B cell (primary cell): ENCODE measurements around the gene WASF1. TPM values are rescaled to one million over a fixed set of nuclear protein-coding genes. Genes with fewer than 3 reads are reported as not detected.

Experiments
- ATAC-seq: fragments of 200-7000 bp; cut with Tn5 transposase; one replicate; pipeline ENCODE4 v1.10.0; 2021; ENCODE audit warnings: low read depth, mild to moderate bottlenecking, moderate number of reproducible peaks, moderate library complexity
- CTCF ChIA-PET: fragments of 350-600 bp; sonication (Branson Sonifier 250); formaldehyde crosslinking; loops from one replicate; lab custom pipeline; 2021; ENCODE audit warnings: antibody characterized with exemption, inconsistent platforms; lab: Charles Lee
- POLR2A ChIA-PET: fragments of 350-600 bp; sonication (Branson Sonifier 250); formaldehyde crosslinking; loops from one replicate; lab custom pipeline; 2021; ENCODE audit warnings: antibody characterized with exemption; lab: Charles Lee
- DNase-seq: peaks from one replicate; pipeline ENCODE4 v3.0.0; 2013
- H2AFZ ChIP-seq: 2 replicates; pipeline ENCODE4 v1.6.1; 2012; ENCODE audit warnings: mild to moderate bottlenecking, low read depth, low read length; ENCODE audit not compliant: insufficient read depth, poor library complexity, severe bottlenecking
- H3K27ac ChIP-seq, 2 donors: 1 replicate in 1 of 2; 2 replicates in 1 of 2; pipeline ENCODE4 v1.5.1; 2012 to 2013; ENCODE audit warnings: low read length in 2 of 2, mild to moderate bottlenecking in 2 of 2, moderate library complexity in 1 of 2
- H3K27me3 ChIP-seq, 4 experiments: fragments of 200-600 bp in 1 of 4; sonication (generic) in 1 of 4; replicated peaks in 1 of 4; 1 replicate in 2 of 4; 2 replicates in 2 of 4; pipeline versions ENCODE4 v1.6.1 to v1.7.0; 2013 to 2016; ENCODE audit warnings: low read length in 3 of 4, mild to moderate bottlenecking in 2 of 4, mixed read lengths in 1 of 4, moderate library complexity in 1 of 4; ENCODE audit not compliant: insufficient read depth in 4 of 4, control insufficient read depth in 3 of 4; ENCODE audit errors: control extremely low read depth in 1 of 4
- H3K36me3 ChIP-seq, 2 experiments: replicated peaks in 1 of 2; 1 replicate in 1 of 2; 2 replicates in 1 of 2; pipeline versions ENCODE4 v1.6.1 to v1.7.1; 2013; ENCODE audit warnings: low read length in 1 of 2; ENCODE audit not compliant: insufficient read depth in 2 of 2, control insufficient read depth in 1 of 2; ENCODE audit errors: control extremely low read depth in 1 of 2, extremely low read depth in 1 of 2
- H3K4me1 ChIP-seq, 2 donors: fragments of 200-600 bp in 1 of 2; sonication (generic) in 1 of 2; 1 replicate in 1 of 2; 2 replicates in 1 of 2; pipeline versions ENCODE4 v1.5.1 to v1.6.1; 2013 to 2017; ENCODE audit warnings: low read length in 2 of 2; ENCODE audit not compliant: control insufficient read depth in 2 of 2, insufficient read depth in 2 of 2
- H3K4me2 ChIP-seq: replicated peaks from 2 replicates; pipeline ENCODE3; 2012; ENCODE audit warnings: mild to moderate bottlenecking, low read depth, low read length; ENCODE audit not compliant: poor library complexity, severe bottlenecking
- H3K4me3 ChIP-seq, 5 experiments: fragments of 200-600 bp in 1 of 5; sonication (generic) in 1 of 5; 1 replicate in 3 of 5; 2 replicates in 2 of 5; pipeline versions ENCODE4 v1.5.1 to v1.7.0; 2011 to 2016; ENCODE audit warnings: low read length in 4 of 5, mild to moderate bottlenecking in 4 of 5, low read depth in 2 of 5, control low read depth in 1 of 5, moderate library complexity in 1 of 5; ENCODE audit not compliant: insufficient read depth in 1 of 5; ENCODE audit errors: control extremely low read depth in 1 of 5, extremely low read depth in 1 of 5
- H3K79me2 ChIP-seq: fragments of 200-600 bp; sonication (generic); one replicate; pipeline ENCODE4 v1.6.0; 2016; ENCODE audit warnings: low read length; ENCODE audit not compliant: control insufficient read depth, insufficient read depth
- H3K9ac ChIP-seq: fragments of 200-600 bp; sonication (generic); 2 replicates; pipeline ENCODE4 v1.6.1; 2017; ENCODE audit warnings: mild to moderate bottlenecking, low read length, moderate library complexity
- H3K9me3 ChIP-seq, 3 donors: one replicate each; pipeline versions ENCODE4 v1.6.1 to v1.7.1; 2013; ENCODE audit warnings: low read length in 2 of 3; ENCODE audit not compliant: control insufficient read depth in 2 of 3, insufficient read depth in 1 of 3; ENCODE audit errors: control extremely low read depth in 1 of 3
- H4K20me1 ChIP-seq: 2 replicates; pipeline ENCODE4 v1.6.0; 2012; ENCODE audit warnings: mild to moderate bottlenecking, low read length; ENCODE audit not compliant: insufficient read depth, control insufficient read depth, poor library complexity, severe bottlenecking
- H3K27ac Mint-ChIP-seq: one replicate; pipeline ENCODE4 v1.8.0; 2021; ENCODE audit warnings: mixed read lengths
- H3K27me3 Mint-ChIP-seq: one replicate; pipeline ENCODE4 v1.8.0; 2021; ENCODE audit warnings: mixed read lengths
- H3K4me1 Mint-ChIP-seq: one replicate; pipeline ENCODE4 v1.8.0; 2021; ENCODE audit warnings: mixed read lengths
- H3K4me3 Mint-ChIP-seq: one replicate; pipeline ENCODE4 v1.8.0; 2021; ENCODE audit warnings: mixed read lengths
- H3K9me3 Mint-ChIP-seq: one replicate; pipeline ENCODE4 v1.8.0; 2022; ENCODE audit warnings: mixed read lengths; ENCODE audit not compliant: insufficient read depth
- CTCF ChIP-seq: fragments of 200-600 bp; IDR thresholded peaks from one replicate; pipeline ENCODE4 v1.8.0; 2022; ENCODE audit warnings: antibody characterized with exemption, mild to moderate bottlenecking
- EZH2 ChIP-seq: IDR thresholded peaks from 2 replicates; pipeline ENCODE4 v1.6.1; 2012; ENCODE audit warnings: borderline replicate concordance, low read depth, mild to moderate bottlenecking, moderate library complexity, low read length; ENCODE audit not compliant: insufficient read depth, poor library complexity, severe bottlenecking
- WGBS: methylation state at CpG from one replicate; pipeline ENCODE4 v1.1.5; 2013; ENCODE audit warnings: missing lambda C conversion rate; ENCODE audit not compliant: insufficient coverage; 5-methylcytosine and 5-hydroxymethylcytosine counted together
- intact Hi-C: fragments of 100-400 bp; cut with micrococcal nuclease; formaldehyde crosslinking; loops from one replicate; pipeline ENCODE4 v1.10.0; 2022
- polyA plus RNA-seq: library from polyadenylated mRNA; depleted of rRNA; stranded (reverse); fragments of >200 nt; gene quantifications from 2 replicates; pipeline ENCODE4 v1.2.3, GENCODE V29; 2012
- total RNA-seq, 2 donors: library from RNA; stranded (reverse); fragments of 120-200 nt in 1 of 2; gene quantifications; 1 replicate in 1 of 2; 2 replicates in 1 of 2; pipeline versions ENCODE4 v1.2.3 to v1.2.4, GENCODE V29; 2013 to 2022

WASF1 gene
- total and polyA plus RNA-seq, 2 donors (not counting 1 experiment from before 2014, with no cell fraction given), result 8.6 to 10.8 TPM

DNA sequence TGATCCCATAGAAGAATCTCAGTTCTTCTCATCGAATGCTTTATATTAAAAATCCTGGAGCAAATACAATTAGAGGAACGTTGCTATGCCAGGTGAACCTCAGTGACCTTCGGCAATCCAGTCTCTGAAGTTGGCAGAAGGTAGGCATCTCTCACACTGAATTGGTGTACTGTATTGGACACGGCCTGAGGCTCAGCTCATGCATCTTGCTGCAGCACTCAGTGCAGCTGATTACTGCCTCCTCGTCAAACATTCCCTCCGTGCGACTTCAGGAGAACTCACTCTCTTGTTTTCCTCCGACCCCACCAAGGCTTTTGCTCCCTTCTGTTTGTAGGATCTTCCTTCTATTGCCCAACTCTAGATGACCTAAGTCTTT is 110.9 kb downstream of the WASF1 start:
- intact Hi-C loops, result no loop called here
- peaks cover 16% of the 10 kb centered on the region for H3K4me1 Mint-ChIP-seq
- ChIA-PET POLR2A (no interaction called here), CTCF (interaction anchor here (1.2 kb wide), 1 partner anchor 29 kb away, joined by 4 read pairs; no protein-coding TSS in a partner anchor)
- H3K9me3 Mint-ChIP-seq, result no peaks in the 10 kb centered on the region
- H3K4me3 ChIP-seq, result no peak overlapping the region
- no peak for DNase-seq
- peaks cover 34% of the 10 kb centered on the region for H3K27me3 Mint-ChIP-seq
- no peak overlapping the region for H3K27ac ChIP-seq
- no peak overlapping the region for H3K4me2 ChIP-seq
- H3K9me3 ChIP-seq, result no peaks in the 10 kb centered on the region
- H3K36me3 ChIP-seq, result no peaks in the 10 kb centered on the region
- no peak overlapping the region for H3K9ac ChIP-seq
- H3K79me2 ChIP-seq, result no peaks in the 10 kb centered on the region
- no peak overlapping the region for H3K4me3 Mint-ChIP-seq
- H3K4me1 ChIP-seq, result peaks cover 8 to 22% of the 10 kb centered on the region in 2 donors
- H3K27me3 ChIP-seq, result no peaks in the 10 kb centered on the region
- no peak for TF ChIP-seq EZH2
- TF ChIP-seq CTCF, result no peak
- 97% methylated on average over 7 of the region's 8 CpGs for WGBS
- ATAC-seq, result no peak
- no peaks in the 10 kb centered on the region for H4K20me1 ChIP-seq
- no peak overlapping the region for H2AFZ ChIP-seq
- H3K27ac Mint-ChIP-seq, result no peak overlapping the region

DNA sequence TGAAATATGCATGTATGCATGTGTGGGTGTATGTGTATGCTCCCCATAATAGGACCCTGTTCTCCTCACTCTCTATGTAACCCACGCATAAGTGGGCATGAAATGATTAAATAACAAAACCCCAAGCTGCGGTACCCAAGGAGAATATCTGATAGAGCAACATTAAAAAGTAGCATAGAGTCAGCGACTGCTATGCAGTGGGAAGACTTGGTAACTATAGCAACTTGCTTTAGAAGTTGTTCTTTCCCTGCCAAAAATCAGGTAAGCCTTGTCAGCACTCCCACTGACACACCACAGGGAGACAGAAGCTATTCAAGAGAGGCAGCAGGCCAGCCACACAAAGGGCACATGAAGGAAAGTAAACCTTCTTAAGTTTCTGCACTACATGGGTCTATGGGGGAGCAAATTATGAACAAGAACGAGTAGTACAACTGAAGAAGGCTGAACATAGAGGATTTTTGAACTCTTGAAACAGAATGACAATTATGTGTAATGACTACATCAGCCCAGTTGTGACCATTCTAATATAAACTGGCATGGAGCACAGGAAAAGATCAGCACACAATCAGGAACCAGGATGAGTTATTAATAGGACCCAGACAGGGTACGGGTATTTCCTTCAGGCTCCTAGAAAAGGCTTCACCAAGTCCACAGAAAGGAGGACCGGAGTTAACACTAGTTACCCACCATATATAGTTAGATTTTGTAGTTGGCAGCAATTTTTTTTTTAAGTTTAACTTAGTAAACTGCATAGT is 111.5 kb downstream of the WASF1 start:
- intact Hi-C loops, result no loop called here
- POLR2A ChIA-PET, result no interaction called here
- H3K27ac Mint-ChIP-seq, result no peak overlapping the region
- CTCF ChIA-PET, result interaction anchor here (0.6 to 1.5 kb wide), 3 partner anchors 29 to 1173 kb away, joined by 3 to 4 read pairs (median 3); no protein-coding TSS in a partner anchor
- TF ChIP-seq EZH2 (no peak), CTCF (no peak)
- Histone ChIP-seq H3K4me3 (no peak overlapping the region), H3K27ac (no peak overlapping the region), H3K9me3 (no peaks in the 10 kb centered on the region), H3K4me1 (peaks cover 8 to 22% of the 10 kb centered on the region in 2 donors), H2AFZ (no peak overlapping the region), H3K9ac (no peak overlapping the region), H3K4me2 (no peak overlapping the region), H3K36me3 (no peaks in the 10 kb centered on the region), H4K20me1 (no peaks in the 10 kb centered on the region), H3K27me3 (no peaks in the 10 kb centered on the region), H3K79me2 (no peaks in the 10 kb centered on the region)
- WGBS, result 100% methylated on average over 1 of the region's 6 CpGs
- ATAC-seq (no peak), DNase-seq (no peak)
- H3K9me3 Mint-ChIP-seq, result no peaks in the 10 kb centered on the region
- H3K4me3 Mint-ChIP-seq, result no peak overlapping the region
- H3K4me1 Mint-ChIP-seq, result peaks cover 16% of the 10 kb centered on the region
- peaks cover 36% of the 10 kb centered on the region for H3K27me3 Mint-ChIP-seq
